ENCODE measurements around the gene DLGAP1. TPM values are rescaled to one million over a fixed set of nuclear protein-coding genes. Genes with fewer than 3 reads are reported as not detected.

Gene DLGAP1
- total and polyA plus RNA-seq, 10 of the 15 experiments (the other 5 are each of a cell fraction or from before 2014, with no cell fraction given) = 0.23 to 27.6 (median 1.9) TPM

GRCh38 chr18:3721771-3722648, 733.1 kb downstream of the DLGAP1 start (continued):
- no peak for TF ChIP-seq ZNF687 (IDR thresholded peaks at IDR 0.05)
- TF ChIP-seq ZBED1 (IDR thresholded peaks at IDR 0.05; ENCODE audit: borderline replicate concordance) = no peak
- TF ChIP-seq NR2C1 (IDR thresholded peaks at IDR 0.05) = no peak
- no peak for TF ChIP-seq ATF2 (IDR thresholded peaks at IDR 0.05; ENCODE audit: low read length)
- TF ChIP-seq ZNF24 (IDR thresholded peaks at IDR 0.05) = no peak
- TF ChIP-seq POLR2AphosphoS2 (IDR thresholded peaks at IDR 0.05; ENCODE audit: low read depth, low read length) = no peak
- TF ChIP-seq EED (IDR thresholded peaks at IDR 0.05; ENCODE audit: low read depth) = no peak
- TF ChIP-seq ZNF622 (IDR thresholded peaks at IDR 0.05) = no peak
